HG03039 (cell line): ENCODE results near the gene TNPO1.
"Not testable (repeated sequence)": the region's sequence is repeated elsewhere in the genome, so short reads cannot be mapped to it uniquely, and the experiment has no call there.

Source experiments
- ATAC-seq: cut with Tn5 transposase; IDR thresholded peaks from one replicate; pipeline ENCODE4 v1.9.1; 2021; ENCODE audit warnings: mild to moderate bottlenecking, moderate library complexity; ENCODE audit not compliant: unreplicated experiment

Gene TNPO1

DNA sequence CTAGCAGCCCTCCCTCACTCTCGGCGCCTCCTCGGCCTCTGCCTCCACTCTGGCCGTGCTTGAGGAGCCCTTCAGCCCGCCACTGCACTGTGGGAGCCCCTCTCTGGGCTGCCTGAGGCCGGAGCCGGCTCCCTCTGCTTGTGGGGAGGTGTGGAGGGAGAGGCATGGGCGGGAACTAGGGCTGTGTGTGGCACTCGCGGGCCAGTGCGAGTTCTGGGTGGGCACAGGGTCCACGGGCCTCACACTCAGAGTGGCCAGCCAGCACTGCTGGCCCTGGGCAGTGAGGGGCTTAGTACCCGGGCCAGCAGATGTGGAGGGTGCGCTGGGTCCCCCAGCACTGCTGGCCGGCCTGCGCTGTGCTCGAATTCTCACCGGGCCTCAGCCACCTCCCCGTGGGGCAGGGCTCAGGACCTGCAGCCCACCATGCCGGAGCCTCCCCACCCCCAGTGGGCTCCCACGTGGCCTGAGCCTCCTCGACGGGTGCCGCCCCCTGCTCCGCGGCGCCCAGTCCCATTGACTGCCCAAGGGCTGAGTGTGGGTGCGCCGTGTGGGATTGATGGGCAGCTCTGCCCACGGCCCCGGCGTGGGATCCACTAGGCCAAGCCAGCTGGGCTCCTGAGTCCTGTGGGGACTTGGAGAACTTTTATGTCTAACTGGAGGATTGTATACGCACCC lies 109.0 kb downstream of the TNPO1 start:
- no peak for ATAC-seq

DNA sequence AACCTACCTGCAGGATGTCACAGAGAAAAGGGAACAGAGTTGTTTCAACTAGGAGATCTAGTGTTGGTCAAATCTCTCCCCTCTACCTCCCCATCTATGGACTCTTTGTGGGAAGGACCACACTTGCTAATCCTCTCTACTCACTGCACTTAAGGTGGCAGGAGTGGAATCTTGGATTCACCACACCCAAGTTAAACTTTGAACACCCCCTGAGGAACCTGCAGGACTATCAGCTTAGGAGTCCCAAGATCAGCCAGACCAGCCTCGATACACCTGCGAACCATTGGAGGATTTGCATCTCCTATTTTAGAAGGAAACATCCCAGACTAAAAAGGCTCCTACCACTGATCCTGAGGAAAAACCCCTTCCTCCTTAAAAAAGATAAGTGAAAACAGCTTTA lies 116.2 kb downstream of the TNPO1 start:
- not testable (repeated sequence) for ATAC-seq

DNA sequence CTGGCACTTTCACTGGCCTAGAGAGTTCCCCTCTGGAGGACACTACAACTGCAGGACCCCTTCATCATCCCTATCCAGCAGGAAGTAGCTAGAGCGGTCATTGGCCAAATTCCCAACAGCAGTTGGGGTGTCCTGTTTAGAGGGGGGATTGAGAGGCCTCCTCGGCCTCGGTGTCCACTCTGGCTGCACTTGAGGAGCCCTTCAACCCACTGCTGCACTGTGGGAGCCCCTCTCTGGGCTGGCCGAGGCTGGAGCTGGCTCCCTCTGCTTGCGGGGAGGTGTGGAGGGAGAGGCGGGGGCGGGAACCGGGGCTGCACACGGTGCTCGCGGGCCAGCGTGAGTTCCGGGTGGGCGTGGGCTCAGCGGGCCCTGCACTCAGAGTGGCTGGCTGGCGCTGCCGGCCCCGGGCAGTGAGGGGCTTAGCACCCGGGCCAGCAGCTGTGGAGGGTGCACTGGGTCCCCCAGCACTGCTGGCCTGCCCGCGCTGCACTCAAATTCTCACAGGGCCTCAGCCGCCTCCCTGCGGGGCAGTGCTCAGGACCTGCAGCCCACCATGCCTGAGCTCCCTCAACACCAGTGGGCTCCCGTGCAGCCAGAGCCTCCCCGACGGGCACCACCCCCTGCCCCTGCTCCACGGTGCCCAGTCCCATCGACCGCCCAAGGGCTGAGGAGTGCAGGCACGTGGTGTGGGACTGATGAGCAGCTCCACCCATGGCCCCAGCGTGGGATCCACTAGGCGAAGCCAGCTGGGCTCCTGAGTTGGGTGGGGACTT lies 118.7 kb downstream of the TNPO1 start:
- not testable (repeated sequence) for ATAC-seq

DNA sequence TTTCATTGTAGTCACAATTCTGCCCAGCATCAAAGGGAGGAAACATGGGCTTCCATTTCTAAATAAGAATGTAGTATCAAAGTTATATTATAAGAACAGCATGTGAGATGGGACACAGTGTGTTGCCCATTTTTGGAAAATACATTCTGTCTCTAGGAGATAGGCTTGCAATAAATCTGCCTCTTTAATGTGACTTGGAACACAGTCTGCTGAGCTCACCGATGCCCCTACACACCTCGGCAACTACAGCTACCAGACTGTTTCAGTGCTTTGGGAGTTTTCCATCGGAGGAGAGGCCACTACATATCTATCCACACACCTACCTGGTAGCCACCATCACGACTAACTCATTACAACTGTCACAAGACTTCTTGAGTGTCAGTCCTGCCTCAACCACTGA lies 120.4 kb downstream of the TNPO1 start:
- no peak for ATAC-seq

DNA sequence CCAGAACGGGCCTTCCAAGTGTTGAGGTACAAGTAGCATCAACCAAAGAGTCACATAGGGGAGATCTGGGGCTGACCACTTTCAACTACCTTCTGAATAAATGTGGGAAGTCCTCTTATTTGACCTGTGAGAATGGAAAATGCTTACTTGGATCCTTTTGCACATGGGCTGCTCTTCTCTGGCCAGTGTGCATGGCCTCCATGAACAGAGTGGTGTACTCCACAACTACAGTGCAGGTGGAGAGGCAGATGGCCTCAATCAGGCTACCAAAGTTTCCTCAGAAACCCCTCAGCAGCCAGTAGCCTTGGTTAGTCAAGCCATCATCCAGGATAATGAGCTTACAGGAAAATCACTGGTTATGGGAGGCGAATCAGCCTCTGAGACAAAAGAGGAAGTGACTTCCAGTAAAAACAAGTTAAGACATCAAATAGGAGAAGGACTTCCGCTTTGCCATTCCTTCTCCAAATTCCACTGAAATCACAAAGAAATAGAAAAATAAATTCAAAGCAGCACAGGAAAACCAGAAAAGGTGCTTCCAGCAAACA lies 121.1 kb downstream of the TNPO1 start:
- ATAC-seq = no peak

DNA sequence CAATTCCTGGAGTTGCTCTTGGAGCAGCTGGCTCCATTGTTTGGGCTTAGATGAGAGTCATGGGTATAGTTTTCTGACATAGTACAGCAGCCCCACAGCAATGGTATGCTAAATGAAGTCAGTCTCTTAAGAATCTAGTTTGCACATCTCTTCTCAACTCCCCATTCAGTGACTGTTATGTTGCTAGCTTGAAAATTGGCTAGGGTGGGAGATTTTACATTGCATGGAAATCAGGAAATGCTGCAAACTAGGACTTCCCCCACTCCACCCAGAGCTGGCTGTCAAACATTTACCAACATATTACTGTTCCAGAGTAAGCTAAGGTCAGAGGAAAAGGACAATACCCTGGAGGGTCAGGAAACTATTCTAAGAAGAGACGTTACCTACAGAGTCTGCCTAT lies 121.7 kb downstream of the TNPO1 start:
- ATAC-seq = no peak

DNA sequence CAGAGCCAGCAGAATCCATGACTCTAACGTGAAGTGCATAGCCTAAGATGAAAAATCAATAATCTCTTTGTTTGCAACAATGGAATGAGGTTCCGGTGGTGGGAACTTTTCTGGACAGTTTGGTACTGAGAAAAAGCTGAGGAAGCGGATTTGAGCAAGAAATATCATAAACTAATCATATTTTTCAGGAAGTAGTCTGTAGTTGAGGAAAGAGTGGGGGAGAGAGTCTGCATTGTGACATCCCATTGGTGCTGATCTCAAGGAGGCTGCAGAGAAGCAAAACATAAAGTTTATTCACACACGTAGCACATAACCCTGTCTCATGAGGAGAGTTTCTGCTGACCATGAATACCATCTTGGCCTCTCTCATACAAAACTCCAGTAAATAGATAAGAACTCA lies 123.6 kb downstream of the TNPO1 start:
- no peak for ATAC-seq

DNA sequence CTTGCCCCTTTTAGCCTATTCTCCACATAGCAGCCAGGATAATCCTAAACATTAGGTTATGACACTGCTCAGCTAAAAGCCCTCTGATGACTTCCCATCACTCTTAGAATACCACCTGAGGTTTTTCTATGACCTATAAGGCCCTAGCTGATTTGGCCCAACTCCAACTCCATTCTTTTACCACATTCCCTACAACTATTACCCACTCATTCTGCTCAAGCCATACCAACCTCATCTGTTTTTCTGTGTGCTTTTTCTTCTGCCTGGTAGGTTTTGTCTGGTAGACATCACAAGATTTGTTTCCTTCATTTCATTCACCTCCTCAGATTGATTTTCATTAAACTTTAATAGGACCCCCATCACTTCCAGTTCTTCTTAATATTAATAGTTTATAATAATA lies 126.8 kb downstream of the TNPO1 start:
- ATAC-seq = no peak

DNA sequence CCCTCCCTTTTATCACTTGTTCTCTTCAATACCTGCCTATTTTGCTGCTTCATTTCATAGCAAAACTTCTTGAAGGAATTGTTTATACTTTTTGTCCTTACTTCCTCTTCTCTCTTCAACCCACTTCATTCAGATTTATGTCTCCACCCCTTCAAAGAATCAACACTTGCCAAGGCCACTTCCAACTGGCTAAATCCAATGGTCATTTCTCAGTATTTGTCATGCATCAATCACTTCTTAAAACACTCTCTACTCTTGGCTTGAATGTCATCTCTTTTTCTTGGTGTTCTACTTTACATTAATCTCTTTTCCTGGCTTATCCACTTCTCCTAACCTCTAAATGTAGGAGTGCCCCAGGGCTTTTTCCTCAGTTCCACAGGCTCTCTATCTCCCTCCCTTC lies 131.0 kb downstream of the TNPO1 start:
- no peak for ATAC-seq

DNA sequence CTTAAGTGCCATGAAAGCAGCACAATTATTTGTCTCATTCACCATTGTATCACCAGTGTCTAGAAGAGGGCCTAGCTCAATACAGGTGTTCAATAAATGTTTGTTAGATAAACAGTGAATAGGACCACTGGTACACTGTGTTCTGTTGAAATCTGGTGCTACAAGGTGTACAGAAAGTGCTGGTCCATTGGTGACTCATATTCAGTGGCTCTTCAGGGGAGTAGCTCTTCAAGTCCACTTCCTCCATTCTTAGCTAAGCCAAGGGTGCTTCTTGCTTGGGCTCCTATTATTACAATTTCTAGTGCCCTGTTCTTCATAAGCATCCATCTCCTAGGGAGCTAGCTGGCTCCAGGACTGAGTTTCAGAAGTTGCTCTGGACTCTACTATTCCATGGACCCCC lies 133.0 kb downstream of the TNPO1 start:
- ATAC-seq = no peak

DNA sequence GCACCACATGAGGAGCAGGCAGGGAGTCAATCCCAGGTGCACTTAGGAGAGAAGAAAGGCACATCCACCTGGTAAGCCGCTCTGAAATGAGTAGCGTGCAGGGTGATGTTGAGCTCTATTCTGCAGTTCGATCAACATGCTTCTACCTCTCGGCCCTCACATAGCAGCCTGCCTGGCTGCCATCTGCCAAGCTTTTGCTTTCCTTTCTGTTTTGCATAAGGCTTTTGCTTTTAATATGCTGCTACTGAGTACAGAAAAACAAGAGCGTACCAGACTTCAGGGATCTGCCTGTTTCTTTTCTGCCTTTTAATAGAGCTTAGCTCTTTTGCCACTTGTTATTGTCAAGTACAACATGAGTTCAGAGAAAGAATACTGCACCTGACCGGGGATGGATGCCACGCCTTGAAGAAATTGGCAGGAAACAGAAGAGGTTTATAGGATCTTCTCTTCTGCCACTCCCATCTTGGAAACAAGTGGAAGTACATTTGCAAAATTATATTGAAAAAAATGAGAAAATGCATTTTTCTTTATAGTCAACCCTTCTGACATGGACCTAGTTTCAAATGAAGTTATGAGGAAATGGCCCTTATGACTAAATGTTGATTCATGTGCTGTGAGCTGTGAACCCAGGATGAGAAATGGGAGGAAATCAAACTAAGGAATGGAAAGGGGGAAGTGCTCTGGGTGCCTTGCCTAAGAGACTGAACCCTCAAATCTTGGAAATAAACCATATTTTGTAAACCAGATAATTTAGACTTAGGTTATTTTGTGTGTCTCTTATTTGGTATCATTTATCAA lies 135.4 kb downstream of the TNPO1 start:
- no peak for ATAC-seq

DNA sequence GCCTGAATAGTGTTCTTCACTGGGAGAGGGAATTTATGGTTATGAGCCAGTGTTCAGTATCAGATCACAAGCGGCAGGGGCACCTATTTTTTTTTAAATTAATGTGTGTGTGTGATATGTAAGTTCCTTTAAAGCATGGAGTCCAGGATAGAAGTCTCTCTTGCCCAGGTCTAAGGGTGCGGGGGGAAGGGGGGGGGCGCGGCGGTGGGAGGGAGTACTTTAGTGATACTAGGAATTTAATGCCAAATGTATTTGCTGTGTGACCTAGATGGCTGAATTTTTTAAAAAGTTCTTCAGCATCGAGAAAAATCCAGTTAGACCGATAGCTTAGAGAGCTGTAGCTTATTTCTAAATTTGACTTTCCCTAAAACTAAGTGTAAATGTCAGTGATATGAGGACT lies 137.9 kb downstream of the TNPO1 start:
- ATAC-seq = no peak

DNA sequence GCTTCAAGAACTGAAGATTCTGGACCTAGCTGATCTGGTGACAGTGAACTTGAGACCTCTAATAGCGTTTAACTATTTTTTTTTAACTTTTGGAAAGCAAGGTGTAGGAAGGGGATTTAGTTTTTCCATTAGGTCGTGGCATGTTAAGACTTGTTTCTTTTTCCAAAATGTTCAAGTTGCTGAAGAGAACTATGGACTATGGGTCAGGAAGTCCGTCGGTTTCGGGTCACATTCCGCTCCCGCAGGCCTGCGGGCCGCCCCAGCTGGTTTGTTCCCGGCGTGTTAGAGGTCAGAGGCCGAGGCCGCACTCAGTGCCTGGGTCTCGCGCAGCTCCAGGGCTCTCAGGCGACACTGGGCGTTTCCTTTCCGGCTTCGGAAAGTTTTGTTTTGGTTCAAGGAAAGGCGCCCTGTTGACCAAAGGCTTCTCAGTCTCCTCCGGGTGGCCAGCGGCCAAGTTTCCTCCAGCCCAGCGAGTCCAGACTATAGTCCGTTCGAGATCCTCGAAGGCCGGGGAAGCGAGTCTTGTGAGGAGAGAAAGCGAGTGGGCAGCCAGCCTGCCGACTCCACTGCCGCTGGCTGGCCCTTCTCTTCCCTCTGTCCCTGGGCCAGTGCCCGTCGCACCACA lies 138.8 kb downstream of the TNPO1 start:
- peak; percentile 35 for ATAC-seq

DNA sequence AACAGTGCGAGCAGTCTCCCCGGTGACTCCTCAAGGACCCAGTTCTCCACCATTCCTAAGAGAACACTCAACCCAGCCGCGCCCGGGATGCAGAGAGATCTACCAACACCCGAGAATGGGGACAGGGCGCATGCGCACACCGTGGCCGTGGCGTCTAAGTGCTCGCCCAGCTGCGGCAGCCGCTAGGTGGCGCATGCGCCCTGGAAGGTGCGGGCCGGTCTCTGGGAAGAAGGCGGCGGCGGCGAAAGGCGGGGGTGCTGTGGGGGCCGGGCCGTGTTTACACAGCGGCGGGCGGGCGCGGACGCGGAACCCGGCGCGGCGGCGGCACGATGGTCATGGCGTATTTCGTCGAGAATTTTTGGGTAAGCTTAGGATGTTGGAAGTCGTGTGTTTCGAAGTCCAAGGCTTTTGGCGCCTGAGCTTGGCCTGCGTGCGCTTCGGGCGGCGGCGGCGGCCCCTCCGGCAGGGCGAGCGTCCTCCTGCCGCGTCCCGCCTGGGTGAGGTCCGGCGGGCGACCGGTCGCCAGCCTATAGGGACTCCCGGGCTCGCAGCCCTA lies 139.4 kb downstream of the TNPO1 start, which contains the start of gene FCHO2:
Gene FCHO2 (plus strand): TSS at position 274 of the 556 bp plus-strand sequence. CDS start 56 bp downstream, at position 330.
- ATAC-seq = peak; percentile 93

DNA sequence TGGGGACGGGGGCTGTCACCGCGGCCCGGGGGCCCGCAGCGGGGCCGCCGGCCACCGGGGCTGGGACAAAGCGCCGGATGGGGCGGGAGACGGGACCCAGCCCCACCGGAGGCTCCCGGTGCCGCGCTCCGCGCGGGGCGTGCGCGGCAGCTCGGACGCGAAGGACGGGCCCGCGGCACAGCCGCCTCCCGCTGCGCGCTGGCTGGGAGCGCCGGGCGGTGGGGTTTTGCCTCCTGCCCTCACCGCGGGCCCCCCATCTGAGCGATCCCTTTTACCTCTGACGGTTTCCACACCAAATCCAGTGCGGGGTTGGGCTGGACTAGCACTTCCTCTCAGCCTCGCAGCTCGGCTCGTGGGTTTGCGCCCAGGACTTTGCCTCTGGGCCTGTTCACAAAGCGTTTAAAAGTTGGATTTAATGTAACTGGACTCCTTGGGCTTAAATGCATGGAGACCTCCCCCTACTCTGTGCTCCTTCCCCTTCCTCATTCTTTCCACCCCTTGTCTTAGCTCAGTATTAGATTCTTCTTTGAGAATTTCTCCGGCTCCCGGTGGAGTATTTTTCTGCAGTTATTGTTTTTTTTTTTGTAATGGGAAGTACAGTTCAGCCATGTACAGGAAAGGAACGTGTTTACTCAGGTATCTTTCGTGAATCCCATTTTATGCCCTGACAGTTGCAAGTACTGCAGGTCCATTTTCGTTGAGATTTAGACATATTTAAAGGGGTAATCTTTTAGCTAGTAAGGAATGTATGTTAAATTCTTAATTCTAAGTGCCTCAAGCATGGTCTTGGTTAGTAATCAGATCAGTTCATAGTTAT lies 140.1 kb downstream of the TNPO1 start:
- peak; percentile 42 for ATAC-seq

DNA sequence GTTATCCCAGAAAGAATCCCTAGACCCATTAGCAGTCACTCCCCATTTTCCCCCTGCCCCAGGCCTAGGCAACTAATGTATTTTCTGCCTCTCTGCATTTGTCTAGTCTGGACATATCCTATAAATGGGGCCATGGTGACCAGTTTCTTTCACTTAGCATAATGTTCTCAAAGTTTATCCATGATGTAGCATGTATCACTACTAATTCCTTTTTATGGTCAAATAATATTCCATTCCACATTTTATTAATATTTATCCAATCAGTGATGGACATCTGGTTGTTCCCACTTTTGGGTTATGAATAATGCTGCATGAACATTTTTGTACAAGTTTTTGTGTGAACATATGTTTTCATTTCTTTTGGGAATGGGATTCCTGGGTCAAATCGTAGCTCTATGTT lies 140.9 kb downstream of the TNPO1 start:
- no peak for ATAC-seq

DNA sequence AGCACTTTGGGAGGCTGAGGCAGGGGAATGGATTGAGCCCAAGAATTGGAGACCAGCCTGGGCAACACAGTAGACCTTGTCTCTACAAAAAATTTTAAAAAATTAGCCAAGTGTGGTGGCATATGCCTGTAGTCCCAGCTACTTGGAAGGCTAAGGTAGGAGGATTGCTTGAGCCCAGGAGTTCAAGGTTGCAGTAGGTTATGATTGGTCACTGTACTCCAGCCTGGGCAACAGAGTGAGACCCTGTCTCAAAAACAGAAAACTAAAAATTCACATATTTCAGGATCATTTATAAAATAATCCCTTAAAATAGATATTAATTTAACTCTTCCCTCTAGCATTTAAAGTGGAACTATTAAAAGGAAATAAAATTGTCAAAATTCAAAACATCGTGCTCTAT lies 142.8 kb downstream of the TNPO1 start:
- ATAC-seq = no peak
